ENCODE measurements around the gene ELMOD1.
A peak's percentile ranks its signal among the peaks of the same experiment; 100 is the strongest.

Gene ELMOD1

DNA sequence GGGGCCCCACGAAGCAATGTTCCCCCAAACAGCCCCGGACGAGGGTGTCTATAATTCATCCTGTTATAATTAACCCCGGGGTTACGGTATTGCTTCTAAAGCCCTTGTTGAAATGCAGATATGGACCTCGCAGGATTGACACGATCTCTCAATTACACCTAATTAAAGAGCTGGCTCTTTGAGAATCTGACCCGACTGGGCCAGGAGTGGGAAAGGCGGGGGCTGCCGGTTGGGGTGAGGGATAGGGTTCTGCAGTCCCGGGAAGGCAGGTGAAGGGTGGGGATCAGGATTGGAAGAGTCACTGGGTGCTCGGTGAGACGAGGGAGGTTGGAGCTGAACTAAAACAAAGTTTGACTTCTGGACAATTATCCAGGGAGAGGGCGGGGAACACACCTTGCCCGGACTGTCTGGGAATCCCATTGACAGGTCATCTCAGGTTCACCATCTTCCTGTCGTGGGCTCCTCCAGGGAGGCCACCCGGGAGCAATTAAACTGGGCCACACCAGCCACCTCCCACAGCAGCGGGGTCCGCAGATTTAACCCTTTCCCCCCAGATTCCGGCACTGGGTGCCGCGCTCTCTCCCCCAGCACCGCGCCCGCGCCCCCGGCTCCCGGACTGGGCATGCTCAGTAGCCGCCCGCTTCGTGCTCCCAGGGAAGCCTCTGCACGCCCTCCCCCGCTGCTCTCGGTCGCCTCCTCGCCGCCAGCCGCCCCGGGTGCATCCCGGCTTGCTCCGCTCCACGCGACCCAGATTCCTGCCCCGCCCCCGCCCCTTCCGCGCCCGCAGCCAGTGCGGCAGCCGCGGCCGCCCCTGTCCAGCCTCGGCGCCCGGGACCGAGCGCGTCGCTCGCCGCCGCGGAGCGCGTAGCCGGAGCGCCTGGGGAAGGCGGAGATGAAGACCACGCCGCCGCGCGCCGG, at the start of gene ELMOD1:
Gene ELMOD1, plus strand, starts transcription at position 688 of the 918 bp plus-strand sequence. CDS start 27,043 bp downstream, outside the sequence.
- peak within 1 kb of the TSS; percentile 68 for H3K4me3 ChIP-seq (replicated peaks; ENCODE audit: low read depth, low read length)
- TF ChIP-seq, protein P1, sequence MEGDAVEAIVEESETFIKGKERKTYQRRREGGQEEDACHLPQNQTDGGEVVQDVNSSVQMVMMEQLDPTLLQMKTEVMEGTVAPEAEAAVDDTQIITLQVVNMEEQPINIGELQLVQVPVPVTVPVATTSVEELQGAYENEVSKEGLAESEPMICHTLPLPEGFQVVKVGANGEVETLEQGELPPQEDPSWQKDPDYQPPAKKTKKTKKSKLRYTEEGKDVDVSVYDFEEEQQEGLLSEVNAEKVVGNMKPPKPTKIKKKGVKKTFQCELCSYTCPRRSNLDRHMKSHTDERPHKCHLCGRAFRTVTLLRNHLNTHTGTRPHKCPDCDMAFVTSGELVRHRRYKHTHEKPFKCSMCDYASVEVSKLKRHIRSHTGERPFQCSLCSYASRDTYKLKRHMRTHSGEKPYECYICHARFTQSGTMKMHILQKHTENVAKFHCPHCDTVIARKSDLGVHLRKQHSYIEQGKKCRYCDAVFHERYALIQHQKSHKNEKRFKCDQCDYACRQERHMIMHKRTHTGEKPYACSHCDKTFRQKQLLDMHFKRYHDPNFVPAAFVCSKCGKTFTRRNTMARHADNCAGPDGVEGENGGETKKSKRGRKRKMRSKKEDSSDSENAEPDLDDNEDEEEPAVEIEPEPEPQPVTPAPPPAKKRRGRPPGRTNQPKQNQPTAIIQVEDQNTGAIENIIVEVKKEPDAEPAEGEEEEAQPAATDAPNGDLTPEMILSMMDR (IDR thresholded peaks at IDR 0.05; ENCODE audit: insufficient read depth, low read length, poor library complexity, severe bottlenecking), result peak; percentile 7
- DNase-seq (ENCODE audit: extremely low read depth, insufficient read length), result no peak
- peaks cover 4% of the 10 kb centered on the region for H3K27me3 ChIP-seq (replicated peaks; ENCODE audit: control insufficient read depth, insufficient read depth, low read length)
- H3K36me3 ChIP-seq (ENCODE audit: control insufficient read depth, insufficient read depth, low read length), result no peaks in the 10 kb centered on the region

DNA sequence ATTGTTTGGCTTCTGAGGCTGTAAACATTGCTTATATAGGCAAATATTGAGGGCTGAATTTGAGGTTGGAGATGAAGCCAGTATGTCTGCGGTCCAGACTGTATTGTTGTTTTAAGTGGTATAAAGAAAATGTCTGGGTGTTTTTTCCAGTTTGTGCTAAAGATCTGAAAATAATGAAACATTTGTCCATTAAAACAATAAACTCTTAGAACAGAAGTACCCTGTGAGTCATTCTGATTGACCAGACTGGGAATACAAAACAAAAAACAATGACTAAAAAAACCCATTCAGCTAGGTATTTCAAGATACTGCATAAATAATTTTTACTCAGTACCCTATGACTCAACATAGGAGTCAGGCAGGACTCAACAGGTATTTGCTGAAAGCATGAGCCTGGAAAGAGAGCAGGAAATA, 45.8 kb upstream of the ELMOD1 start:
- TF ChIP-seq, protein P1 (IDR thresholded peaks at IDR 0.05; ENCODE audit: insufficient read depth, low read length, poor library complexity, severe bottlenecking), result no peak
- no peaks in the 10 kb centered on the region; the same call in 1 of the 2 replicates for H3K36me3 ChIP-seq (ENCODE audit: control insufficient read depth, insufficient read depth, low read length)
- no peaks in the 10 kb centered on the region for H3K27me3 ChIP-seq (replicated peaks; ENCODE audit: control insufficient read depth, insufficient read depth, low read length)
- DNase-seq (ENCODE audit: extremely low read depth, insufficient read length), result no peak
- no peak overlapping the region for H3K4me3 ChIP-seq (replicated peaks; ENCODE audit: low read depth, low read length)

DNA sequence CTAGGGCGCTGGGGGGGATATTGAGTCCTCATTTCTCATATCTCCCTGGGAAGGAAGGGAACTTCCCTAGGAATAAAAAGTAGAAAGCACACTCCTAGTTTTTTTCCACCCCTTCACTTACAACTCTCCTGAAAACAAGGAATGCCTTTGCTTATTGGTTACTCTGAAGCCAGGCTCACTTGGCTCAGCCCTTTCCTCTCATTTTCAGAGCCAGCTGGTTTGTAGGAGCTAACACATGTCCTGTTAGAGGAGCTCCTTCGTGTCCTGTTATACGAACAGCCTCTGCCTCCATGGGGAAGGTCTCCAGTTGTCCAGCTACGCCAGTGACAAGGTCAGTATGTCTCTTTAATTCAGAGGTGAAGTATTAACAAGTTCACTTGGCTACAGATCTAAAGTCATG, 43.0 kb upstream of the ELMOD1 start:
- TF ChIP-seq, protein P1 (IDR thresholded peaks at IDR 0.05; ENCODE audit: insufficient read depth, low read length, poor library complexity, severe bottlenecking), result no peak
- no peaks in the 10 kb centered on the region for H3K27me3 ChIP-seq (replicated peaks; ENCODE audit: control insufficient read depth, insufficient read depth, low read length)
- no peak for DNase-seq (ENCODE audit: extremely low read depth, insufficient read length)
- H3K4me3 ChIP-seq (replicated peaks; ENCODE audit: low read depth, low read length), result no peak overlapping the region
- peaks cover 3% of the 10 kb centered on the region for H3K36me3 ChIP-seq (ENCODE audit: control insufficient read depth, insufficient read depth, low read length)

DNA sequence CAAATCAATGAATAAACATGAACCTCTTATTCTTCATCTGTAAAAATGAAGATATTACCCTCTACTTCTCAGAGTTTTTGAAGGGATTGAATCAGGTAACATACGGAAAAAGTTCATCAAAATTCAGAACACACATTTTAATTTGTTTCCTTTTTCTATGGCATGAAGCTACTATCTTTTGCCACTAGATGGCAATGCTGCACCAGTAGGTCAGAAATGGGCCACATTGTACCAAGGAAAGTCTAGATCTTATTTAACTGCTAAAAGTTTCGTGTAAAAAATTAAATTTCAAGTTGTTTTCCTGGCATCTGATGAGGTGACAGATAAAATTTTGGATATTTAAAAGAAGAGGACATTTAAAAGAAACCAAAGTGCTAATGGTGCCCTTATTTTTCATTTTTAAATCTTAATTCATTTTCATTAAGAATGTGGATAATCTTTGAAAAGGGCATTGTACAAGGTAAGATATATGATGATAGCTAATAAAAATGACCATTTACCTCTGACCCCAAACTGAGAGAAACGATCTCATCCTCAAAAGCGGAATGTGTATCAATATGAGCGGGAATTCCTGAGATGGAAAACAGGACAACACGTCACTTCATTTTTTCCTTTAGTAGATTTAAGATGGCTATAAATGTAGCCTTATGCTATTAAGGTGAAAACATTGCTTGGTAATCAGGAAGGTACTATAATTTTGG, 41.5 kb upstream of the ELMOD1 start:
- peak; percentile 12 for DNase-seq (ENCODE audit: extremely low read depth, insufficient read length)
- TF ChIP-seq, protein P1 (IDR thresholded peaks at IDR 0.05; ENCODE audit: insufficient read depth, low read length, poor library complexity, severe bottlenecking), result peak; percentile 80
- H3K27me3 ChIP-seq (replicated peaks; ENCODE audit: control insufficient read depth, insufficient read depth, low read length), result no peaks in the 10 kb centered on the region
- H3K4me3 ChIP-seq (replicated peaks; ENCODE audit: low read depth, low read length), result no peak overlapping the region
- peaks cover 3% of the 10 kb centered on the region for H3K36me3 ChIP-seq (ENCODE audit: control insufficient read depth, insufficient read depth, low read length)

DNA sequence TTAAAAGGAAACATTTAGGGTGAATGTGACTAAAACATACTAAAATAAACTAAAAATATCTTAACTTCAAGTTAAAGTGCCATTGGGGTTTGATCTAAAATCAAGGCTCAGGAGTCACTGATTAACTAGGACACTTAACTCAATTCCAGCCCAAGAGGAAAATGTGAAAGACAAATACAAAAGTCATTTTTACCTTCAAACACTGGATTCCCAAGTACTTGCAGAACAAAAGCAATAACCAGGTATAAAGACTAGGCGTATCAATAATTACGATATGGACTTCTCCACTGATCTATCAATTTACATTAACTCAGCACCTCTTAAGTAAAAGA, 41.0 kb upstream of the ELMOD1 start:
- TF ChIP-seq, protein P1 (IDR thresholded peaks at IDR 0.05; ENCODE audit: insufficient read depth, low read length, poor library complexity, severe bottlenecking), result no peak
- DNase-seq (ENCODE audit: extremely low read depth, insufficient read length), result no peak
- H3K36me3 ChIP-seq (ENCODE audit: control insufficient read depth, insufficient read depth, low read length), result peaks cover 3% of the 10 kb centered on the region
- no peaks in the 10 kb centered on the region for H3K27me3 ChIP-seq (replicated peaks; ENCODE audit: control insufficient read depth, insufficient read depth, low read length)
- H3K4me3 ChIP-seq (replicated peaks; ENCODE audit: low read depth, low read length), result no peak overlapping the region
